Right forelimb (tissue), 1 donor: Measurements from ENCODE around the gene OR2AJ1.

Experiments used
- DNase-seq: peaks from one replicate; pipeline ENCODE4 v3.0.0-alpha.2; 2018

The OR2AJ1 gene

GRCh38 chr1:247924868-247925267 is at the start of gene OR2AJ1:
Gene OR2AJ1, plus strand, starts transcription at chr1:247924889. Its CDS starts 8,880 bp downstream, at chr1:247933769.
- no peak for DNase-seq

- DNase-seq = no peak
Measured at GRCh38 chr1:247883346-247883745, 41.3 kb upstream of the OR2AJ1 start.

GRCh38 chr1:247884797-247885413 is 39.8 kb upstream of the OR2AJ1 start:
- DNase-seq = no peak

- DNase-seq = no peak
Measured at GRCh38 chr1:247895163-247895637, 29.5 kb upstream of the OR2AJ1 start, which contains the start of gene OR2W3. Gene OR2W3, plus strand, starts transcription at chr1:247895587. Its CDS starts 0 bp downstream, at chr1:247895587.

GRCh38 chr1:247895976-247896375 is 28.7 kb upstream of the OR2AJ1 start:
- no peak for DNase-seq

- DNase-seq = no peak
Measured at GRCh38 chr1:247904122-247904521, 20.6 kb upstream of the OR2AJ1 start.

GRCh38 chr1:247905181-247905580 is 19.5 kb upstream of the OR2AJ1 start:
- DNase-seq = no peak

GRCh38 chr1:247905910-247906503 is 18.7 kb upstream of the OR2AJ1 start:
- DNase-seq = no peak

GRCh38 chr1:247906504-247907047 is 18.1 kb upstream of the OR2AJ1 start:
- no peak for DNase-seq

- DNase-seq = no peak
Measured at GRCh38 chr1:247908766-247909165, 15.9 kb upstream of the OR2AJ1 start.

GRCh38 chr1:247913786-247914185 is 10.9 kb upstream of the OR2AJ1 start:
- no peak for DNase-seq

GRCh38 chr1:247914941-247915662 is 9.6 kb upstream of the OR2AJ1 start:
- no peak for DNase-seq

- no peak for DNase-seq
Measured at GRCh38 chr1:247919952-247920351, 4.7 kb upstream of the OR2AJ1 start, which contains the start of gene OR2T8. Gene OR2T8, plus strand, starts transcription at chr1:247920252. Its CDS starts 766 bp downstream, at chr1:247921018.

- DNase-seq = no peak
Measured at GRCh38 chr1:247923941-247924340, 748 bp upstream of the OR2AJ1 start.

GRCh38 chr1:247933989-247934388 is 9.3 kb downstream of the OR2AJ1 start:
- DNase-seq = no peak

GRCh38 chr1:247935781-247936180 is 11.1 kb downstream of the OR2AJ1 start:
- DNase-seq = no peak

GRCh38 chr1:247936415-247936814 is 11.7 kb downstream of the OR2AJ1 start:
- no peak for DNase-seq

GRCh38 chr1:247936965-247937734 is 12.5 kb downstream of the OR2AJ1 start:
- peak; percentile 70 for DNase-seq

GRCh38 chr1:247942624-247943023 is 17.9 kb downstream of the OR2AJ1 start:
- DNase-seq = no peak

- DNase-seq = no peak
Measured at GRCh38 chr1:247948558-247948957, 23.9 kb downstream of the OR2AJ1 start, which contains the start of gene OR2L8. Gene OR2L8, plus strand, starts transcription at chr1:247948858. Its CDS starts 0 bp downstream, at chr1:247948858.

- DNase-seq = no peak
Measured at GRCh38 chr1:247953408-247953807, 28.7 kb downstream of the OR2AJ1 start.

- DNase-seq = no peak
Measured at GRCh38 chr1:247961791-247962190, 37.1 kb downstream of the OR2AJ1 start.
